Transverse colon (tissue), 4 donors: ENCODE measurements around the gene DHRS12.

ENCODE experiments used
- POLR2A ChIP-seq: fragments of 450-650 bp; IDR thresholded peaks from one replicate; pipeline ENCODE4 v1.6.1; 2016; ENCODE audit warnings: antibody characterized with exemption, mild to moderate bottlenecking, moderate library complexity
- POLR2AphosphoS5 ChIP-seq, 3 donors: sonication (generic); formaldehyde crosslinking; IDR thresholded peaks; one replicate each; pipeline ENCODE4 v1.6.1; 2016; ENCODE audit warnings: antibody characterized with exemption in 3 of 3
- TF ChIP-seq, protein P1 (sequence below), 5 experiments: fragments of 200-600 bp in 3 of 5; fragments of 450-650 bp in 2 of 5; sonication (generic) in 3 of 5; IDR thresholded peaks; 1 replicate in 2 of 5; 2 replicates in 3 of 5; pipeline ENCODE4 v1.5.1; 2016 to 2017; ENCODE audit warnings: antibody characterized with exemption in 5 of 5, inconsistent platforms in 3 of 5, mild to moderate bottlenecking in 2 of 5, moderate library complexity in 1 of 5

DNA sequence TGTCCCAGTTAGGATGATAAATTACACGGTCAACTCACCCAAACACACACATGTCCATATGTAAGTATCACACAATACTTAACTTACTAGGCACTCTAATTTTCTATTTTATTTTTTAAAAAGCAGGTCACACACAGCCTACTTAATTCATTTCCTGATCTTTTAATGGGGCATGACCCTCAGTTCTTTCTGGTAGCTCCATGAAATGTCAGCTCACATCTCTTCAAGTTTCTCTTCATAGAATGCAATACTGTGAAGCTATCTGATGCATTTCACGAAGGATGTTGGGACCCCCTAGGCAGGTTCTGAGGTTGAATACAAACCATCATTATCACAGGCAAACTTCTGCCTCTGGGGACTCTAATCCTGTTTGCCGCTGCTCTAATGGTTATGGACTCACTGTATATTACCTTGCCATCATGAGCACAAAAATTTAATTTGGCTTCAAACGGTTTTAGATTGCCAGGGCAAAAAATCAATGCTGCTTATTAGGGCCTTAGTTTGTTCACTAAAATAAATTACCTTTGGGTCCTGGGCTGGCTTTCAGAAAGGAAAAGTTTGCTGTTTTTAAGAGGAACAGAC is 16.1 kb upstream of the DHRS12 start:
- TF ChIP-seq, protein P1, sequence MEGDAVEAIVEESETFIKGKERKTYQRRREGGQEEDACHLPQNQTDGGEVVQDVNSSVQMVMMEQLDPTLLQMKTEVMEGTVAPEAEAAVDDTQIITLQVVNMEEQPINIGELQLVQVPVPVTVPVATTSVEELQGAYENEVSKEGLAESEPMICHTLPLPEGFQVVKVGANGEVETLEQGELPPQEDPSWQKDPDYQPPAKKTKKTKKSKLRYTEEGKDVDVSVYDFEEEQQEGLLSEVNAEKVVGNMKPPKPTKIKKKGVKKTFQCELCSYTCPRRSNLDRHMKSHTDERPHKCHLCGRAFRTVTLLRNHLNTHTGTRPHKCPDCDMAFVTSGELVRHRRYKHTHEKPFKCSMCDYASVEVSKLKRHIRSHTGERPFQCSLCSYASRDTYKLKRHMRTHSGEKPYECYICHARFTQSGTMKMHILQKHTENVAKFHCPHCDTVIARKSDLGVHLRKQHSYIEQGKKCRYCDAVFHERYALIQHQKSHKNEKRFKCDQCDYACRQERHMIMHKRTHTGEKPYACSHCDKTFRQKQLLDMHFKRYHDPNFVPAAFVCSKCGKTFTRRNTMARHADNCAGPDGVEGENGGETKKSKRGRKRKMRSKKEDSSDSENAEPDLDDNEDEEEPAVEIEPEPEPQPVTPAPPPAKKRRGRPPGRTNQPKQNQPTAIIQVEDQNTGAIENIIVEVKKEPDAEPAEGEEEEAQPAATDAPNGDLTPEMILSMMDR (IDR thresholded peaks at IDR 0.05): no peak
- TF ChIP-seq POLR2A: no peak
- no peak for TF ChIP-seq POLR2AphosphoS5 (IDR thresholded peaks at IDR 0.05)
